HepG2 (cell line): ENCODE data around the gene PAXIP1.

Source experiments
- BRCA1 ChIP-seq: sonication (generic); formaldehyde crosslinking; IDR thresholded peaks from 2 replicates; pipeline ENCODE4 v1.4.0; 2020; ENCODE audit warnings: missing genetic modification reagents
- CTCF ChIP-seq: sonication (generic); formaldehyde crosslinking; IDR thresholded peaks from 2 replicates; pipeline ENCODE4 v1.5.0; 2020; ENCODE audit warnings: mild to moderate bottlenecking, missing genetic modification reagents, moderate library complexity
- FOXM1 ChIP-seq: sonication (generic); formaldehyde crosslinking; IDR thresholded peaks from 2 replicates; pipeline ENCODE4 v1.5.0; 2020; ENCODE audit warnings: missing genetic modification reagents
- JUND ChIP-seq: sonication (generic); formaldehyde crosslinking; IDR thresholded peaks from 2 replicates; pipeline ENCODE4 v1.8.0; 2022; ENCODE audit warnings: mild to moderate bottlenecking, missing genetic modification reagents
- SRF ChIP-seq: IDR thresholded peaks from 2 replicates; pipeline ENCODE4 v1.6.1; 2011; ENCODE audit warnings: mild to moderate bottlenecking, low read depth, low read length, moderate library complexity
- TCF7 ChIP-seq: sonication (generic); IDR thresholded peaks from 2 replicates; pipeline ENCODE4 v1.6.1; 2016; ENCODE audit warnings: antibody characterized with exemption, low read depth
- TEAD2 ChIP-seq: sonication (generic); formaldehyde crosslinking; IDR thresholded peaks from 2 replicates; pipeline ENCODE4 v1.9.0; 2021; ENCODE audit warnings: missing genetic modification reagents
- ZNF580 ChIP-seq: IDR thresholded peaks from 2 replicates; pipeline ENCODE4 v1.6.1; 2016; ENCODE audit warnings: low read depth, borderline replicate concordance
- ZSCAN20 ChIP-seq: sonication (generic); formaldehyde crosslinking; IDR thresholded peaks from 2 replicates; pipeline ENCODE4 v1.4.0; 2020; ENCODE audit warnings: missing genetic modification reagents, mild to moderate bottlenecking, borderline replicate concordance

GRCh38 chr7:154896076-154896475 lies 106.8 kb downstream of the PAXIP1 start:
- TF ChIP-seq JUND (CRISPR knock-in tag) (no peak), ZNF580 (CRISPR knock-in tag) (no peak), ZSCAN20 (CRISPR knock-in tag) (no peak), TCF7 (no peak), TEAD2 (CRISPR knock-in tag) (no peak), FOXM1 (CRISPR knock-in tag) (no peak), CTCF (CRISPR knock-in tag) (no peak), SRF (no peak), BRCA1 (no peak)
